Fibroblast of the aortic adventitia (primary cell): ENCODE measurements around the gene CDK5RAP1. TPM values are rescaled to one million over a fixed set of nuclear protein-coding genes. Genes with fewer than 3 reads are reported as not detected.

Source experiments
- DNase-seq: peaks from one replicate; pipeline ENCODE4 v3.0.0-alpha.2; 2010; ENCODE audit warnings: low read depth
- H3K4me3 ChIP-seq: 2 replicates; pipeline ENCODE4 v1.5.1; 2011; ENCODE audit warnings: low read depth, mild to moderate bottlenecking, control low read depth, low read length, moderate library complexity
- total RNA-seq: library from RNA; depleted of rRNA; stranded (reverse); fragments of >200 nt; gene quantifications from 2 replicates; pipeline ENCODE4 v1.2.3, GENCODE V29; 2012; ENCODE audit warnings: low replicate concordance
- TF ChIP-seq, protein P1 (sequence below): IDR thresholded peaks from 2 replicates; pipeline ENCODE4 v1.5.1; 2011; ENCODE audit warnings: mild to moderate bottlenecking, low read length, control low read depth, inconsistent platforms; ENCODE audit not compliant: insufficient read depth

The CDK5RAP1 gene
- total RNA-seq, 1 donor, result 14.8 TPM

DNA sequence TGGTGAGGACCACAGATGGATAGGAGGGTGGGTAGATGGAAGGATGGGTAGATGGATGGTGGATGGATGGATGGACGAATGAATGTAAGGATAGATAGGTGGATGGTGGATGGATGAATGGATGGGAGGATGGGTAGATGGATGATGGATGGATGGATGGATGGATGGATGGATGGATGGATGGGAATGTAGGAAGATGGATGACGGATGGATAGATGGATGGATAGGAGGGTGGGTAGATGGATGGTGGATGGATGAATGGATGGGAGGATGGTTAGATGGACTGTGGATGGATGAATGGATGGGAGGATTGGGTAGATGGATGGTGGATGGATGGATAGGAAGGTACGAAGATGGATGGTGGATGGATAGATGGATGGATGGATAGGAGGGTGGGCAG lies 67.2 kb downstream of the CDK5RAP1 start:
- TF ChIP-seq, protein P1, sequence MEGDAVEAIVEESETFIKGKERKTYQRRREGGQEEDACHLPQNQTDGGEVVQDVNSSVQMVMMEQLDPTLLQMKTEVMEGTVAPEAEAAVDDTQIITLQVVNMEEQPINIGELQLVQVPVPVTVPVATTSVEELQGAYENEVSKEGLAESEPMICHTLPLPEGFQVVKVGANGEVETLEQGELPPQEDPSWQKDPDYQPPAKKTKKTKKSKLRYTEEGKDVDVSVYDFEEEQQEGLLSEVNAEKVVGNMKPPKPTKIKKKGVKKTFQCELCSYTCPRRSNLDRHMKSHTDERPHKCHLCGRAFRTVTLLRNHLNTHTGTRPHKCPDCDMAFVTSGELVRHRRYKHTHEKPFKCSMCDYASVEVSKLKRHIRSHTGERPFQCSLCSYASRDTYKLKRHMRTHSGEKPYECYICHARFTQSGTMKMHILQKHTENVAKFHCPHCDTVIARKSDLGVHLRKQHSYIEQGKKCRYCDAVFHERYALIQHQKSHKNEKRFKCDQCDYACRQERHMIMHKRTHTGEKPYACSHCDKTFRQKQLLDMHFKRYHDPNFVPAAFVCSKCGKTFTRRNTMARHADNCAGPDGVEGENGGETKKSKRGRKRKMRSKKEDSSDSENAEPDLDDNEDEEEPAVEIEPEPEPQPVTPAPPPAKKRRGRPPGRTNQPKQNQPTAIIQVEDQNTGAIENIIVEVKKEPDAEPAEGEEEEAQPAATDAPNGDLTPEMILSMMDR, result no peak
- no peak overlapping the region for H3K4me3 ChIP-seq
- no peak for DNase-seq

- no peak overlapping the region for H3K4me3 ChIP-seq
- TF ChIP-seq, protein P1, result no peak
- no peak for DNase-seq
Observed at GRCh38 chr20:33333616-33334015, 67.7 kb downstream of the CDK5RAP1 start.

- TF ChIP-seq, protein P1, result no peak
- DNase-seq, result no peak
- H3K4me3 ChIP-seq, result no peak overlapping the region
Observed at GRCh38 chr20:33332905-33333456, 68.3 kb downstream of the CDK5RAP1 start.

GRCh38 chr20:33328157-33329137 lies 72.9 kb downstream of the CDK5RAP1 start:
- TF ChIP-seq, protein P1, result no peak
- DNase-seq, result no peak
- H3K4me3 ChIP-seq, result no peak overlapping the region

DNA sequence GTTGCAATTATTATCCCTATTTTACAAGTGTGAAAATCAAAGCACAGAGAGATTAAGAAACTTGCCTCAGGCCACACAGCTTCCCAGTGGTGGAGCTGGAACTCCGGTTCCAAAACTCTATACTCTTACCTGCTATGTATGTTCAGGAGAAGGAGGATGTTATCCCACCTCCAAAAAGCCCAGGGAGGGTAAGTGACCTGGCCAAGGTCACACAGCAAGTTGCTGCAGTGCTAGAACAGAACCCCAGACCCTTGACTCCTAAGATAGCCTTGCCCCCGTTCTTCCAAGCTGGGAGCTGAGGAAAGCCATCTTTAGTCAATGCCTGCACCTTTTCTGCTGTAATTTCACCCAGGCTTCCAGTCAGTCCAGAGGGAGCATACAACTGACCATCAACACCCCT lies 76.0 kb downstream of the CDK5RAP1 start:
- H3K4me3 ChIP-seq, result no peak overlapping the region
- no peak for DNase-seq
- TF ChIP-seq, protein P1, result no peak

GRCh38 chr20:33323236-33323635 lies 78.1 kb downstream of the CDK5RAP1 start:
- DNase-seq, result no peak
- no peak overlapping the region for H3K4me3 ChIP-seq
- TF ChIP-seq, protein P1, result no peak
